H9 (cell line): ENCODE measurements around the gene NBDY. TPM values are rescaled to one million over a fixed set of nuclear protein-coding genes. Genes with fewer than 3 reads are reported as not detected.

ENCODE experiments used
- DNase-seq: peaks from one replicate; pipeline ENCODE4 v3.0.0-alpha.2; 2017
- H2AFZ ChIP-seq: one replicate; pipeline ENCODE4 v1.6.1; 2013; ENCODE audit warnings: mild to moderate bottlenecking, low read length, control low read depth, moderate library complexity
- H2AK5ac ChIP-seq: 2 replicates; pipeline ENCODE4 v1.6.1; 2013; ENCODE audit warnings: low read length, control low read depth, mixed read lengths; ENCODE audit not compliant: insufficient read length
- H2BK120ac ChIP-seq: one replicate; pipeline ENCODE4 v1.6.1; 2013; ENCODE audit warnings: low read depth, mild to moderate bottlenecking, low read length, control low read depth, inconsistent platforms; ENCODE audit not compliant: poor library complexity, severe bottlenecking
- H2BK12ac ChIP-seq: 2 replicates; pipeline ENCODE4 v1.6.1; 2013; ENCODE audit warnings: low read length, control low read depth, mixed read lengths, low read depth; ENCODE audit not compliant: insufficient read length
- H2BK15ac ChIP-seq: 2 replicates; pipeline ENCODE4 v1.6.1; 2013; ENCODE audit warnings: low read depth, low read length, control low read depth
- H2BK20ac ChIP-seq: one replicate; pipeline ENCODE4 v1.6.1; 2013; ENCODE audit warnings: low read depth, mild to moderate bottlenecking, low read length, control low read depth, inconsistent platforms; ENCODE audit not compliant: poor library complexity, severe bottlenecking
- H2BK5ac ChIP-seq: 2 replicates; pipeline ENCODE4 v1.6.1; 2013; ENCODE audit warnings: low read length, control low read depth, mixed read lengths; ENCODE audit not compliant: insufficient read length
- H3K14ac ChIP-seq: 2 replicates; pipeline ENCODE4 v1.6.1; 2013; ENCODE audit warnings: low read length, control low read depth; ENCODE audit not compliant: insufficient read depth
- H3K18ac ChIP-seq: 2 replicates; pipeline ENCODE4 v1.6.1; 2013; ENCODE audit warnings: low read depth, mild to moderate bottlenecking, mixed read lengths, low read length, control low read depth; ENCODE audit not compliant: insufficient read length
- H3K23ac ChIP-seq: 2 replicates; pipeline ENCODE4 v1.6.1; 2013; ENCODE audit warnings: low read length, control low read depth, mixed read lengths, low read depth; ENCODE audit not compliant: insufficient read length
- H3K23me2 ChIP-seq: 2 replicates; pipeline ENCODE4 v1.6.1; 2013; ENCODE audit warnings: low read depth, mild to moderate bottlenecking, mixed read lengths, low read length, control low read depth; ENCODE audit not compliant: insufficient read length, poor library complexity, severe bottlenecking
- H3K27ac ChIP-seq: 2 replicates; pipeline ENCODE4 v1.5.1; 2013; ENCODE audit warnings: low read length, control low read depth, mixed read lengths, low read depth; ENCODE audit not compliant: insufficient read length
- H3K27me3 ChIP-seq: 2 replicates; pipeline ENCODE4 v1.6.1; 2013; ENCODE audit warnings: low read length, control low read depth, inconsistent platforms; ENCODE audit not compliant: insufficient read depth
- H3K4ac ChIP-seq: 2 replicates; pipeline ENCODE4 v1.6.1; 2013; ENCODE audit warnings: low read depth, mild to moderate bottlenecking, control low read depth, inconsistent platforms, low read length, moderate library complexity
- H3K4me1 ChIP-seq: 2 replicates; pipeline ENCODE4 v1.6.1; 2013; ENCODE audit warnings: low read length, control low read depth, inconsistent platforms; ENCODE audit not compliant: insufficient read depth
- H3K4me2 ChIP-seq: 2 replicates; pipeline ENCODE4 v1.6.1; 2013; ENCODE audit warnings: low read length, control low read depth, mixed read lengths; ENCODE audit not compliant: insufficient read length, insufficient read depth
- H3K56ac ChIP-seq: 2 replicates; pipeline ENCODE4 v1.6.1; 2013; ENCODE audit warnings: low read depth, mild to moderate bottlenecking, mixed read lengths, low read length, control low read depth; ENCODE audit not compliant: insufficient read length
- H3K79me1 ChIP-seq: 2 replicates; pipeline ENCODE4 v1.6.1; 2013; ENCODE audit warnings: low read depth, mild to moderate bottlenecking, moderate library complexity, low read length, control low read depth, inconsistent platforms; ENCODE audit not compliant: insufficient read depth, poor library complexity, severe bottlenecking
- H3K79me2 ChIP-seq: 2 replicates; pipeline ENCODE4 v1.6.1; 2013; ENCODE audit warnings: low read length, control low read depth, inconsistent platforms; ENCODE audit not compliant: insufficient read depth
- H3K9ac ChIP-seq: 2 replicates; pipeline ENCODE4 v1.6.1; 2013; ENCODE audit warnings: low read length, control low read depth, mixed read lengths; ENCODE audit not compliant: insufficient read length; ENCODE audit errors: extremely low read depth
- H3K9me3 ChIP-seq: one replicate; pipeline ENCODE4 v1.6.1; 2013; ENCODE audit warnings: low read depth, low read length, inconsistent platforms; ENCODE audit not compliant: control insufficient read depth
- H3T11ph ChIP-seq: one replicate; pipeline ENCODE4 v1.6.1; 2013; ENCODE audit warnings: mild to moderate bottlenecking, low read length, control low read depth, inconsistent platforms
- H4K20me1 ChIP-seq: one replicate; pipeline ENCODE4 v1.6.1; 2013; ENCODE audit not compliant: control insufficient read depth, insufficient read length, insufficient read depth
- H4K5ac ChIP-seq: 2 replicates; pipeline ENCODE4 v1.6.1; 2013; ENCODE audit warnings: low read depth, mild to moderate bottlenecking, mixed read lengths, low read length, control low read depth; ENCODE audit not compliant: insufficient read length
- H4K8ac ChIP-seq: replicated peaks from 2 replicates; pipeline ENCODE4 v1.6.1; 2013; ENCODE audit warnings: low read length, control low read depth, mixed read lengths, low read depth; ENCODE audit not compliant: insufficient read length
- H4K91ac ChIP-seq: 2 replicates; pipeline ENCODE4 v1.6.1; 2013; ENCODE audit warnings: low read depth, mild to moderate bottlenecking, moderate library complexity, mixed read lengths, low read length, control low read depth; ENCODE audit not compliant: insufficient read length
- H3K27ac Mint-ChIP-seq, 3 experiments: 2 replicates in 2 of 3; 3 replicates in 1 of 3; pipeline ENCODE4 v1.8.0; 2020 to 2021; ENCODE audit warnings: mixed read lengths in 3 of 3, mild to moderate bottlenecking in 1 of 3, moderate library complexity in 1 of 3
- H3K27me3 Mint-ChIP-seq: 2 replicates; pipeline ENCODE4 v1.8.0; 2021; ENCODE audit warnings: low read depth, mild to moderate bottlenecking, moderate library complexity, mixed read lengths
- H3K36me3 Mint-ChIP-seq, 3 experiments: 2 replicates in 2 of 3; 3 replicates in 1 of 3; pipeline ENCODE4 v1.8.0; 2020 to 2021; ENCODE audit warnings: low read depth in 3 of 3, mixed read lengths in 3 of 3; ENCODE audit not compliant: insufficient read depth in 1 of 3
- H3K4me1 Mint-ChIP-seq, 2 experiments: 2 replicates each; pipeline ENCODE4 v1.8.0; 2020; ENCODE audit warnings: mixed read lengths in 2 of 2
- H3K4me3 Mint-ChIP-seq, 2 experiments: 2 replicates in 1 of 2; 3 replicates in 1 of 2; pipeline ENCODE4 v1.8.0; 2020 to 2021; ENCODE audit warnings: mild to moderate bottlenecking in 2 of 2, mixed read lengths in 2 of 2, moderate library complexity in 1 of 2
- H3K9me3 Mint-ChIP-seq, 2 experiments: 2 replicates in 1 of 2; 3 replicates in 1 of 2; pipeline ENCODE4 v1.8.0; 2020; ENCODE audit warnings: mild to moderate bottlenecking in 2 of 2, mixed read lengths in 2 of 2, moderate library complexity in 1 of 2
- WGBS: extraction: QIAGEN DNeasy Blood & Tissue Kit; methylation state at CpG from one replicate; pipeline ENCODE4 v1.1.7; 2013; ENCODE audit warnings: missing lambda C conversion rate, low lambda C conversion rate, mixed read lengths; ENCODE audit not compliant: insufficient read length; ENCODE audit errors: extremely low coverage; 5-methylcytosine and 5-hydroxymethylcytosine counted together
- total RNA-seq: library from RNA; stranded (reverse); gene quantifications from 2 replicates; pipeline ENCODE4 v1.2.1, GENCODE V29; 2021
- TF ChIP-seq, protein P1 (sequence below): fragments of 200-600 bp; sonication (generic); conservative IDR thresholded peaks from 3 replicates; pipeline ENCODE4 v1.8.0; 2021; ENCODE audit warnings: antibody characterized with exemption, mild to moderate bottlenecking

Gene NBDY
- total RNA-seq, 1 experiment from 2014 or later, result 62.5 TPM

DNA sequence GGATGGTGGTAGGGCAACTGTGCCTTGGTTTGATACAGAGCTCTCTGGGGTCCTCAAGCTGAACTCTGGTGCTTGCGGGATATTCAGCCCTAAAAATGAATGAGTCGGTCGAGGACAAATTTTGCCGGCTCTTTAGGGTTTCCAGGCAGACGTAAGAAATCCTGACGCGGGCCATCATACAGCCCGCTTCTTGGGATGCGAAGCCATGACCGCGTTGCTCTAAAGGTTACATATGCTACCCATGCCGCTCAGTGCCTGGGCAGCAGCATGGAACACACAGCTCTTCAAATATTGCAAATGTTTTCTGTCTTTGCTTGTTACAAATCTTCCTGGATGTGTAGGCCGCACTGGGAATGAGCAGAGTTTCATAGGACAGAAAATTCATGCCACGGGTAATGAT is 55.6 kb downstream of the NBDY start:
- TF ChIP-seq, protein P1, sequence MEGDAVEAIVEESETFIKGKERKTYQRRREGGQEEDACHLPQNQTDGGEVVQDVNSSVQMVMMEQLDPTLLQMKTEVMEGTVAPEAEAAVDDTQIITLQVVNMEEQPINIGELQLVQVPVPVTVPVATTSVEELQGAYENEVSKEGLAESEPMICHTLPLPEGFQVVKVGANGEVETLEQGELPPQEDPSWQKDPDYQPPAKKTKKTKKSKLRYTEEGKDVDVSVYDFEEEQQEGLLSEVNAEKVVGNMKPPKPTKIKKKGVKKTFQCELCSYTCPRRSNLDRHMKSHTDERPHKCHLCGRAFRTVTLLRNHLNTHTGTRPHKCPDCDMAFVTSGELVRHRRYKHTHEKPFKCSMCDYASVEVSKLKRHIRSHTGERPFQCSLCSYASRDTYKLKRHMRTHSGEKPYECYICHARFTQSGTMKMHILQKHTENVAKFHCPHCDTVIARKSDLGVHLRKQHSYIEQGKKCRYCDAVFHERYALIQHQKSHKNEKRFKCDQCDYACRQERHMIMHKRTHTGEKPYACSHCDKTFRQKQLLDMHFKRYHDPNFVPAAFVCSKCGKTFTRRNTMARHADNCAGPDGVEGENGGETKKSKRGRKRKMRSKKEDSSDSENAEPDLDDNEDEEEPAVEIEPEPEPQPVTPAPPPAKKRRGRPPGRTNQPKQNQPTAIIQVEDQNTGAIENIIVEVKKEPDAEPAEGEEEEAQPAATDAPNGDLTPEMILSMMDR, result no peak
- peaks cover 3% of the 10 kb centered on the region; the same call in 1 of the 2 replicates for H3K27me3 Mint-ChIP-seq
- H3K79me1 ChIP-seq, result no peaks in the 10 kb centered on the region
- H3K27ac ChIP-seq, result no peak overlapping the region
- no peak overlapping the region for H3K14ac ChIP-seq
- no peaks in the 10 kb centered on the region for H3K79me2 ChIP-seq
- no peak overlapping the region for H4K5ac ChIP-seq
- no peaks in the 10 kb centered on the region for H3K9me3 ChIP-seq
- no peak overlapping the region for H3K9ac ChIP-seq
- no peak overlapping the region for H4K8ac ChIP-seq
- no CpG with 5 or more reads among the region's 14 CpGs for WGBS
- H3K56ac ChIP-seq, result no peak overlapping the region
- peak overlapping the region in 1 of 3 experiments; percentile 86; a peak in 1 of 7 replicates for H3K27ac Mint-ChIP-seq
- H3K23me2 ChIP-seq, result no peaks in the 10 kb centered on the region
- H4K91ac ChIP-seq, result no peak overlapping the region
- no peak overlapping the region for H2BK120ac ChIP-seq
- no peak overlapping the region for H2BK15ac ChIP-seq
- DNase-seq, result no peak
- no peak overlapping the region for H2BK12ac ChIP-seq
- no peaks in the 10 kb centered on the region for H3K4me1 ChIP-seq
- no peak overlapping the region for H3K4ac ChIP-seq
- peaks cover 22 to 52% (median 45%) of the 10 kb centered on the region in 3 experiments for H3K36me3 Mint-ChIP-seq
- peaks cover 0 to 5% of the 10 kb centered on the region in 2 experiments; a peak in 3 of 4 replicates for H3K4me1 Mint-ChIP-seq
- H2AK5ac ChIP-seq, result no peak overlapping the region
- H3K9me3 Mint-ChIP-seq, result peaks cover 65 to 76% of the 10 kb centered on the region in 2 experiments
- no peak overlapping the region; a peak in 1 of 5 replicates for H3K4me3 Mint-ChIP-seq
- no peak overlapping the region for H2BK5ac ChIP-seq
- no peaks in the 10 kb centered on the region for H4K20me1 ChIP-seq
- H3K18ac ChIP-seq, result peak overlapping the region; percentile 51
- H3T11ph ChIP-seq, result no peak overlapping the region
- H2BK20ac ChIP-seq, result no peak overlapping the region
- no peak overlapping the region for H2AFZ ChIP-seq
- no peak overlapping the region for H3K4me2 ChIP-seq
- no peaks in the 10 kb centered on the region for H3K27me3 ChIP-seq
- H3K23ac ChIP-seq, result no peak overlapping the region
